HK-2 (cell line): Measurements from ENCODE around the gene FCMR.

Source experiments
- DNase-seq: peaks from one replicate; pipeline ENCODE4 v3.0.0-alpha.2; 2018; ENCODE audit not compliant: unreplicated experiment

The FCMR gene

GRCh38 chr1:206951318-206952100 lies 29.8 kb upstream of the FCMR start:
- DNase-seq = peak; percentile 72

DNA sequence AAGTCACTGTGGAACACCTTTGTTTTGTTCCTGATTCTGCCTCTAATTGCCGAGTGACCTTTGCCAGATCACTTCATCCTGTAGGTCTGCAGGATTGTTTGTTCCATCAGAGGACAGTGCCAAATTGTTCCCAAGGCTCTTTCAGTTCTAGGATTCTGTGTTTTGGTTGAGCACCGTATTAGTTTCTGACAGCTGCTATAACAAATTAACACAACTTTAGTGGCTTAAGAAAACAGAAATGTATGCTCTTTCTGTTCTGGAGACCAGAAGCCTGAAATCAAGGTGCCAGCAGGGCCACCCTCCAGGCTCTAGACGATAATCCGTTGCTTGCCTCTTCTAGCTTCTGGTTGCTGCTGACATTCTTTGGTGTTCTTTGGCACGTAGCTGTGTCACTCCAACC lies 27.9 kb upstream of the FCMR start:
- no peak for DNase-seq

GRCh38 chr1:206949208-206949607 lies 27.5 kb upstream of the FCMR start:
- DNase-seq = no peak

DNA sequence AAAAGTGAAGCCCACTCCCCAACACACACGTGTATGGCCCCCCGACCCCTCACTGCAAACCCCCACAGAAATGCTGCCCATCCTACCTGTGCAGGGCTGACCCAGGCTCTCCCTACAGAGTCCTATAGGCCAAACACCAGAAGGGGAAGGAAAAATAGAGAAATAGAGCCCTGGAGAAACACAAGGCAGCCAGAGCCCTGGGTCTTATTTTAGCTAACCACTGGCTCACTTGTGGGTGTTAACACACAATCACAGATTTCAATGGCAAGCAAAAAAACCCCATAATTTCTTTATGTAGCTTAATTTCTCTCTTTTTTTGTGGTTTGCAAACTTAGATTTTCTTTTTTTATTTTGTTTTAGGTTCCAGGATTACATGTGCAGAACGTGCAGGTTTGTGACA lies 25.5 kb upstream of the FCMR start:
- DNase-seq = no peak

- DNase-seq = no peak
These were observed 24.5 kb upstream of the FCMR start, which contains the start of gene PIGR for GRCh38 chr1:206946261-206946660. TSS of gene PIGR (minus strand) at chr1:206946466. CDS start at chr1:206940531, 5,935 bp downstream.

- no peak for DNase-seq
These were observed 24.0 kb upstream of the FCMR start for GRCh38 chr1:206945779-206946178.

DNA sequence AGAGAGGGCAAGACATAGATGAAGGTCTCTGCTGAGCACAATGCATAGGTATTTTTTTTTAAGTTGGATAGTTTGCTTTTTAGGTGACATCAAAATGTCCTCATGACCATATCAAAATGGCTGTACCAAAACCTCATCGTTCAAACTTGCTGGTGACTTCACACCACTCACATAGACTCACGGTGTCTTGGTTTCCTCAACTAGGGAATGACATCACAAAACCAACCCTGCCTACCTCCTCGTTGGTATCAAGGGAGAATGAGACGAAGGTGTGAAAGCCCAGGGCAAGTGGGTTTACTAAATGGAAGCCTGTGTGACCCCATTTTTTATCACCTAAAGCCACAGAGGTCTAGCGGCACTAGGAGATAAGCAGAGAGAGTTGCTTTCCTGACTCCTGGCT lies 23.0 kb upstream of the FCMR start:
- DNase-seq = no peak

- DNase-seq = no peak
These were observed 20.2 kb upstream of the FCMR start for GRCh38 chr1:206941766-206942418.

DNA sequence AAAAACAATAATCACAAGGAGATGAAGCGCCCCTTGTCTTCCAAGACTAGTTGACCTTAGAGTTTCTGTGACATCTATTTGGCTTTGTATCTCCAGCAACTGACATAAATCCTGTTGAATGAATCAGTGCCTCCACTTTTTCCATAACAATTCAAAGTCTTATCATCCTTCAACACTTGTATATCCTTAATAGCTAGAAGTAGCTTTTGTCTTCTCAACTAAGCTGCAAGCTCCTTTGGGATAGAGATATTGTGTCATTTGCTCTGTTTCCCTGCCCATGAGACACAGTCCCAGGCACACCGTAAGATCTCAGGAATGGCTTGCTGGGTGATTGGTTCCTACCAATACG lies 18.8 kb upstream of the FCMR start:
- no peak for DNase-seq

DNA sequence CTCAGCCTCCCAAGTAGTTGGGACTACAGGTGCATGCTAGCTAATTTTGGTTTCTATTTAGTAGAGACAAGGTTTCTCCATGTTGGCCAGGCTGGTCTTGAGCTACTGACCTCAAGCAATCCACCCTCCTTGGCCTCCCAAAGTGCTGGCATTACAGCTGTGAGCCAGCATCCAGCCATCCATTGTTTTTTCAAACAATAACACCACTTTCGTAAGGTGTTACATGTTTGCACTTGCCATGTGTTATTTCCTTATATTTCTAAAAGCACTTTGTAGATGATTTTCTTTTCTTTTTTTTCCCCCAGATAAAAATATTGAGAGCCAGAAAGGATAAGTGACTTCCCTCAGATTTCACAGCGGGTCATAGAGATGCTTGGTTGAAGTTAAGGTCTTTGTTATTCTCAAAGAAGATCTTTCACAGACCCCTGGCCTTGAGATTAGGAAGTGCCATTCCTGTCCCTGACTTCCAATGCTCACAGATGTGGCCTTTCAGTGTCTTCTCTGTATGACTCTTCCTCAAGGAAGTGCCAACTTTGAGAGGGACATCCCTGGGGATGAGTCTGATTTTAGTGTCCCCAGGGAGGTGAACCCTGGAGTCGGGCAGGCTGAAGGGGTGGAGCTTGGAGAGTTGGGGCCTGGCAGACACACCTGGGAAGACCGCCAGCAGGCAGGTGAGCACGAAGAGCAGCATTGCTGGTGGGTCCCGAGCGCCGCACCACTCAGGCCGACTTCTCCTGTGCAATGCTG lies 18.3 kb upstream of the FCMR start:
- no peak for DNase-seq

DNA sequence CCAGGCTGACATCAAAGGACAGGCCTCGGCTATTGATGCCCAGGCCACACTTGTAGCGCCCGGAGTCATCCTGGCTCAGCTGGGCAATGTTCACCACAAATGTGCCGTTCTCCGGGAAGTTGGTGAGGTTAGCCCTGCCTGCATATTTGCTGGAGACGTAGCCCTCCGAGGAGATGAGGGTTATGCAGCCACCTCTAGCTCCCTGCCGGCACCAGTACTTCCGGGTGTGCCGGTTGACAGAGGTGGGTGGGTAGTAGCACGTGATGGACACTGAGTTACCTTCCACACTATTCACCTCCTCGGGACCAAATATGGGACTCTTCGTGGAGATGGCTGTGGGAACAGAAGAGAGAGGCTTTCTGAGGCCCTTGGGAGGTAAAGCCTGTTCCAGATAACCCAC lies 17.4 kb upstream of the FCMR start:
- DNase-seq = no peak

GRCh38 chr1:206937425-206937824 lies 15.7 kb upstream of the FCMR start:
- DNase-seq = no peak

GRCh38 chr1:206935491-206936067 lies 13.8 kb upstream of the FCMR start:
- peak; percentile 40 for DNase-seq

DNA sequence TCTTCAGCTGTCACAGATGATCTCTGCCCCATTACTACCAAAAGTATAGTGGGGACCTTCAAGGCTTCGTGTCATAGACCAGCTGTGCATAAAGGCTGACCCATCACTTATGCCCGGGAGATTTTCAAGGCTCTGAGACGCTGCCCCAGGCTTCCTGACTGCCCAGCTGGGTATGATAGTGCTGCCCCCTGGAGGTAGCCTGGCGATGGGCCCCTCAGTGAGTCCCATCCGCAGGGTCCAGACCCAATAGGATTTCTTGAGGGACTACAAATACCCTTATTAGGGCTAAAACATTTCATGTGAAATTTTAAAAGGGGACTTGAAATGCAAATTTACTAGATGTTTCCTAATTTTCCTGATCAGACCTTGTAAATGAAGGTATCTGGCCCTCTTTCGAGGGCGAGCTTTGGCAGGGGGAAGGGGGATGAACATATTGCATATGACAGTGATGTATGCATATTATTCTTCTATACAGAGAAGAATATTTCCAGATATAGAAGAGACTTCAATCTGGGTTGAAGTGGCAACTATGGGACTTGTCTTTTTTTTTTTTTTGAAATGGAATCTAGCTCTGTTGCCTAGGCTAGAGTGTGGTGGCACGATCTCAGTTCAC lies 11.7 kb upstream of the FCMR start:
- DNase-seq = no peak

DNA sequence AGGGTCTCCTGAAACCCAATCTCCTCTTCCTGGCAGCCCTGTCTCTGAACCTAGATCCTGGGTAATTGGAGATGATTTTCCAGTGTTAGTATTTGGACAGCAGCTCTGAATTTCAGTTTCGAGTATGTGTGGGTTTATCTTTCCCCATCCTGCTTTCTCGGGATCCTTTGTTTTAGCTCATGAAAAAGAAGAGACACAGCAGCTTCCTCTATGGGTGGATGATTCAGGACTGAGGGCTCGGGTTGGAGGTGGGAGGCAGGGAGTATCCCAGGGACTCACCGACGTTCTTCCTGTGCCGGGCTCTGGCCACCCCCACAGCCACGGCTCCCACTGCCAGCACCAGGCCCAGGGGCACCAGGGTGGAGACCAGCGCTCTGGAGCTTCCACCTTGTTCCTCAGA lies 10.4 kb upstream of the FCMR start:
- DNase-seq = no peak

- DNase-seq = no peak
These were observed 10.0 kb upstream of the FCMR start for GRCh38 chr1:206931709-206932108.

- no peak for DNase-seq
These were observed 8.6 kb upstream of the FCMR start for GRCh38 chr1:206930210-206930798.

DNA sequence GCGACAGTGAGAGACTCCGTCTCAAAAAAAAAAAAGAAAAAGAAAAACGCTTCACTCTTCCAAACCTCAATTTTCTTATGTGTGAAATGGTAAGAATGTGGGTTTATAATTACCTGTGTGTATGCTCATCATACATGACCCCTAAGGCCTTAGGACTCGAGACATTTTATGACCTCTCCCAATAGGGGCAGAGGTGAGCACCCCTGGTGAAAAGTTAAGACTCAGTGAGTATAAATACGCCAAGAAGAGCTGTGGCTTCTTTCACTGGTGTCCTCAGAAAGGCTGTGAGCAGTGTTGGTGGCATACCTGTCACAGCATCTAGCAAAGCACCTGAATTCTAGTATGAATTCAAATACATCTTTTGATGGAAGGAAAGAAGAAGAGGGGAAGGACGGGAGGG lies 7.8 kb upstream of the FCMR start:
- no peak for DNase-seq

DNA sequence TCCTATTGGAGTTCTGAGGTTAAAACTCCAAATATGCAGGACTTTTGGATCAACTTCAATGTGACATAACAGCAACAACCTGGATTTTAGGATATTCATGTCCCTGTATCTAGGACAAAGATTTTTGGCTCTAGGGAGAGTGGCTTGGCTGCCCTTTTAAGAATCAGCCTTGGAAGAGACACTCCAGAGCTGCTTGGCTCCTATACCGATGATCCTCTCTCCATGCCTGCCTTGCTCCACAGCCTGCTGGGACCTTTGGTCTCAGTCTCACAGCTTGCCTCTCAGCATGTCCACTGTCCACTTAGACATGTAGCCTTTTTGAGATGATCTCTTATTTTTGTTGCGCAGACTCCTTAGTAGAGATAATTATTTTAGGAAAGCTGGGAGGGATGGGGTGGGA lies 4.5 kb upstream of the FCMR start:
- no peak for DNase-seq

- peak; percentile 17 for DNase-seq
These were observed 3.5 kb upstream of the FCMR start for GRCh38 chr1:206925106-206925736.

- DNase-seq = no peak
These were observed 2.9 kb upstream of the FCMR start for GRCh38 chr1:206924592-206925105.
